ENCODE results near the gene SLC22A1.

GRCh38 chr6:160163912-160164311 is 42.3 kb downstream of the SLC22A1 start:
- TF ChIP-seq, protein P1, sequence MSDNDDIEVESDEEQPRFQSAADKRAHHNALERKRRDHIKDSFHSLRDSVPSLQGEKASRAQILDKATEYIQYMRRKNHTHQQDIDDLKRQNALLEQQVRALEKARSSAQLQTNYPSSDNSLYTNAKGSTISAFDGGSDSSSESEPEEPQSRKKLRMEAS (IDR thresholded peaks at IDR 0.05), result no peak
- TF ChIP-seq, protein P2, sequence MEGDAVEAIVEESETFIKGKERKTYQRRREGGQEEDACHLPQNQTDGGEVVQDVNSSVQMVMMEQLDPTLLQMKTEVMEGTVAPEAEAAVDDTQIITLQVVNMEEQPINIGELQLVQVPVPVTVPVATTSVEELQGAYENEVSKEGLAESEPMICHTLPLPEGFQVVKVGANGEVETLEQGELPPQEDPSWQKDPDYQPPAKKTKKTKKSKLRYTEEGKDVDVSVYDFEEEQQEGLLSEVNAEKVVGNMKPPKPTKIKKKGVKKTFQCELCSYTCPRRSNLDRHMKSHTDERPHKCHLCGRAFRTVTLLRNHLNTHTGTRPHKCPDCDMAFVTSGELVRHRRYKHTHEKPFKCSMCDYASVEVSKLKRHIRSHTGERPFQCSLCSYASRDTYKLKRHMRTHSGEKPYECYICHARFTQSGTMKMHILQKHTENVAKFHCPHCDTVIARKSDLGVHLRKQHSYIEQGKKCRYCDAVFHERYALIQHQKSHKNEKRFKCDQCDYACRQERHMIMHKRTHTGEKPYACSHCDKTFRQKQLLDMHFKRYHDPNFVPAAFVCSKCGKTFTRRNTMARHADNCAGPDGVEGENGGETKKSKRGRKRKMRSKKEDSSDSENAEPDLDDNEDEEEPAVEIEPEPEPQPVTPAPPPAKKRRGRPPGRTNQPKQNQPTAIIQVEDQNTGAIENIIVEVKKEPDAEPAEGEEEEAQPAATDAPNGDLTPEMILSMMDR (IDR thresholded peaks at IDR 0.05; ENCODE audit: control extremely low read depth in 1 of 3, insufficient read depth in 1 of 3, low read depth in 1 of 3, low read length in 3 of 3), result no peak
